Stimulated activated memory B cell treated with anti-CD40 and anti-IgM and Interleukin-4, amounts not matched to agents 10 μg/mL and 1 μg/mL and 100 μg/mL, for 72 hours (primary cell): Measurements from ENCODE around the gene CARD9.
A peak's percentile ranks its signal among the peaks of the same experiment; 100 is the strongest.
"Not testable (repeated sequence)": the region's sequence is repeated elsewhere in the genome, so short reads cannot be mapped to it uniquely, and the experiment has no call there.

Source experiments
- ATAC-seq: fragments of 150-1000 bp; cut with Tn5 transposase; 2 replicates; pipeline ENCODE4 v1.10.0; 2021
- H3K27ac Mint-ChIP-seq: one replicate; pipeline ENCODE4 v1.8.0; 2022; ENCODE audit warnings: mild to moderate bottlenecking, mixed read lengths
- H3K27me3 Mint-ChIP-seq: one replicate; pipeline ENCODE4 v1.8.0; 2022; ENCODE audit warnings: mixed read lengths
- H3K36me3 Mint-ChIP-seq: one replicate; pipeline ENCODE4 v1.8.0; 2022; ENCODE audit warnings: mixed read lengths
- H3K4me1 Mint-ChIP-seq: one replicate; pipeline ENCODE4 v1.8.0; 2022; ENCODE audit warnings: mixed read lengths
- H3K4me3 Mint-ChIP-seq: one replicate; pipeline ENCODE4 v1.8.0; 2022; ENCODE audit warnings: mild to moderate bottlenecking, moderate library complexity, mixed read lengths
- H3K9me3 Mint-ChIP-seq: one replicate; pipeline ENCODE4 v1.8.0; 2022; ENCODE audit warnings: mixed read lengths

CARD9 gene

GRCh38 chr9:136373300-136374182 lies at the start of gene CARD9:
CARD9 (minus strand) TSS chr9:136373669; CDS start chr9:136372078, 1,591 bp downstream.
- Mint-ChIP-seq H3K36me3 (peaks cover 20% of the 10 kb centered on the region), H3K4me3 (peak within 1 kb of the TSS; percentile 72), H3K9me3 (no peaks in the 10 kb centered on the region), H3K27me3 (no peaks in the 10 kb centered on the region), H3K4me1 (peaks cover 13% of the 10 kb centered on the region), H3K27ac (peak within 1 kb of the TSS; percentile 53)
- peak; percentile 58 for ATAC-seq

- no peak overlapping the region for H3K4me3 Mint-ChIP-seq
- H3K4me1 Mint-ChIP-seq: no peaks in the 10 kb centered on the region
- ATAC-seq: no peak
- H3K9me3 Mint-ChIP-seq: no peaks in the 10 kb centered on the region
- peaks cover 51% of the 10 kb centered on the region for H3K36me3 Mint-ChIP-seq
- no peaks in the 10 kb centered on the region for H3K27me3 Mint-ChIP-seq
- H3K27ac Mint-ChIP-seq: no peak overlapping the region
These were observed 49.4 kb upstream of the CARD9 start for GRCh38 chr9:136422876-136423275.

GRCh38 chr9:136421791-136422190 lies 48.3 kb upstream of the CARD9 start:
- Mint-ChIP-seq H3K36me3 (peaks cover 61% of the 10 kb centered on the region), H3K4me3 (no peak overlapping the region), H3K4me1 (no peaks in the 10 kb centered on the region), H3K27me3 (no peaks in the 10 kb centered on the region), H3K27ac (no peak overlapping the region), H3K9me3 (no peaks in the 10 kb centered on the region)
- no peak for ATAC-seq

- H3K4me3 Mint-ChIP-seq: no peak overlapping the region
- no peak overlapping the region for H3K27ac Mint-ChIP-seq
- peaks cover 71% of the 10 kb centered on the region for H3K36me3 Mint-ChIP-seq
- no peaks in the 10 kb centered on the region for H3K4me1 Mint-ChIP-seq
- no peaks in the 10 kb centered on the region for H3K27me3 Mint-ChIP-seq
- no peak for ATAC-seq
- no peaks in the 10 kb centered on the region for H3K9me3 Mint-ChIP-seq
These were observed 45.6 kb upstream of the CARD9 start for GRCh38 chr9:136419092-136419420.

- H3K27me3 Mint-ChIP-seq: no peaks in the 10 kb centered on the region
- H3K27ac Mint-ChIP-seq: no peak overlapping the region
- H3K4me3 Mint-ChIP-seq: no peak overlapping the region
- no peaks in the 10 kb centered on the region for H3K9me3 Mint-ChIP-seq
- ATAC-seq: no peak
- peaks cover 72% of the 10 kb centered on the region for H3K36me3 Mint-ChIP-seq
- H3K4me1 Mint-ChIP-seq: no peaks in the 10 kb centered on the region
These were observed 45.0 kb upstream of the CARD9 start for GRCh38 chr9:136418182-136419091.

- H3K9me3 Mint-ChIP-seq: no peaks in the 10 kb centered on the region
- peaks cover 69% of the 10 kb centered on the region for H3K36me3 Mint-ChIP-seq
- H3K27ac Mint-ChIP-seq: no peak overlapping the region
- no peak for ATAC-seq
- H3K4me3 Mint-ChIP-seq: no peak overlapping the region
- peaks cover 8% of the 10 kb centered on the region for H3K4me1 Mint-ChIP-seq
- H3K27me3 Mint-ChIP-seq: no peaks in the 10 kb centered on the region
These were observed 43.4 kb upstream of the CARD9 start for GRCh38 chr9:136416914-136417313.

- ATAC-seq: no peak
- Mint-ChIP-seq H3K27ac (no peak overlapping the region), H3K4me3 (no peak overlapping the region), H3K27me3 (no peaks in the 10 kb centered on the region), H3K4me1 (peaks cover 13% of the 10 kb centered on the region), H3K9me3 (no peaks in the 10 kb centered on the region), H3K36me3 (peaks cover 64% of the 10 kb centered on the region)
These were observed 43.0 kb upstream of the CARD9 start for GRCh38 chr9:136416427-136416826.

GRCh38 chr9:136412962-136413361 lies 39.5 kb upstream of the CARD9 start:
- peaks cover 51% of the 10 kb centered on the region for H3K36me3 Mint-ChIP-seq
- no peak overlapping the region for H3K27ac Mint-ChIP-seq
- H3K4me3 Mint-ChIP-seq: no peak overlapping the region
- H3K9me3 Mint-ChIP-seq: no peaks in the 10 kb centered on the region
- H3K27me3 Mint-ChIP-seq: no peaks in the 10 kb centered on the region
- ATAC-seq: no peak
- H3K4me1 Mint-ChIP-seq: peaks cover 39% of the 10 kb centered on the region

GRCh38 chr9:136411378-136411777 lies 37.9 kb upstream of the CARD9 start:
- Mint-ChIP-seq H3K27me3 (no peaks in the 10 kb centered on the region), H3K4me3 (peak overlapping the region; percentile 89), H3K4me1 (peaks cover 46% of the 10 kb centered on the region), H3K27ac (peak overlapping the region; percentile 82), H3K36me3 (peaks cover 50% of the 10 kb centered on the region), H3K9me3 (no peaks in the 10 kb centered on the region)
- ATAC-seq: no peak

GRCh38 chr9:136410500-136411287 lies 37.2 kb upstream of the CARD9 start, which contains the start of the genes ENTR1 and PMPCA:
ENTR1 (minus strand) TSS chr9:136410614; CDS start chr9:136410397, 217 bp downstream.
PMPCA (plus strand) TSS chr9:136410658; CDS start chr9:136410669, 11 bp downstream.
- Mint-ChIP-seq H3K27ac (peak within 1 kb of the TSS; percentile 82), H3K9me3 (no peaks in the 10 kb centered on the region), H3K4me3 (peak within 1 kb of the TSS; percentile 91), H3K4me1 (peaks cover 46% of the 10 kb centered on the region), H3K27me3 (no peaks in the 10 kb centered on the region), H3K36me3 (peaks cover 43% of the 10 kb centered on the region)
- ATAC-seq: peak; percentile 88

- Mint-ChIP-seq H3K9me3 (no peaks in the 10 kb centered on the region), H3K4me1 (peaks cover 52% of the 10 kb centered on the region), H3K36me3 (peaks cover 40% of the 10 kb centered on the region), H3K27me3 (no peaks in the 10 kb centered on the region), H3K4me3 (peak overlapping the region; percentile 91), H3K27ac (peak overlapping the region; percentile 82)
- ATAC-seq: peak; percentile 58
These were observed 36.3 kb upstream of the CARD9 start for GRCh38 chr9:136409557-136410455.

GRCh38 chr9:136407911-136408310 lies 34.4 kb upstream of the CARD9 start:
- H3K27ac Mint-ChIP-seq: peak overlapping the region; percentile 82
- H3K36me3 Mint-ChIP-seq: peaks cover 23% of the 10 kb centered on the region
- no peak overlapping the region for H3K4me3 Mint-ChIP-seq
- peaks cover 66% of the 10 kb centered on the region for H3K4me1 Mint-ChIP-seq
- H3K9me3 Mint-ChIP-seq: no peaks in the 10 kb centered on the region
- no peak for ATAC-seq
- H3K27me3 Mint-ChIP-seq: no peaks in the 10 kb centered on the region

- H3K27ac Mint-ChIP-seq, H3K27me3 Mint-ChIP-seq, H3K4me3 Mint-ChIP-seq, ATAC-seq, H3K9me3 Mint-ChIP-seq: not testable (repeated sequence)
- Mint-ChIP-seq H3K36me3 (peaks cover 27% of the 10 kb centered on the region), H3K4me1 (peaks cover 67% of the 10 kb centered on the region)
These were observed 33.6 kb upstream of the CARD9 start for GRCh38 chr9:136407061-136407460.

GRCh38 chr9:136405904-136406303 lies 32.4 kb upstream of the CARD9 start:
- H3K27me3 Mint-ChIP-seq, ATAC-seq, H3K27ac Mint-ChIP-seq, H3K4me3 Mint-ChIP-seq, H3K9me3 Mint-ChIP-seq: not testable (repeated sequence)
- peaks cover 36% of the 10 kb centered on the region for H3K36me3 Mint-ChIP-seq
- H3K4me1 Mint-ChIP-seq: peaks cover 63% of the 10 kb centered on the region
